Subcutaneous adipose tissue (tissue), 4 donors: ENCODE measurements around the gene LLGL2. TPM values are rescaled to one million over a fixed set of nuclear protein-coding genes. Genes with fewer than 3 reads are reported as not detected.

Experiments used
- total RNA-seq, 4 donors: library from RNA; depleted of rRNA; stranded (reverse); fragments of >200 nt; gene quantifications; one replicate each; pipeline ENCODE4 v1.1.0, GENCODE V29; 2016
- TF ChIP-seq, protein P1 (sequence below): fragments of 450-650 bp; IDR thresholded peaks from one replicate; pipeline ENCODE4 v1.5.1; 2016; ENCODE audit warnings: low read depth, mild to moderate bottlenecking, control low read depth, antibody characterized with exemption, moderate library complexity

Gene LLGL2
- total RNA-seq, 4 donors from 2014 or later: 2.0 to 7.3 (median 3.5) TPM

DNA sequence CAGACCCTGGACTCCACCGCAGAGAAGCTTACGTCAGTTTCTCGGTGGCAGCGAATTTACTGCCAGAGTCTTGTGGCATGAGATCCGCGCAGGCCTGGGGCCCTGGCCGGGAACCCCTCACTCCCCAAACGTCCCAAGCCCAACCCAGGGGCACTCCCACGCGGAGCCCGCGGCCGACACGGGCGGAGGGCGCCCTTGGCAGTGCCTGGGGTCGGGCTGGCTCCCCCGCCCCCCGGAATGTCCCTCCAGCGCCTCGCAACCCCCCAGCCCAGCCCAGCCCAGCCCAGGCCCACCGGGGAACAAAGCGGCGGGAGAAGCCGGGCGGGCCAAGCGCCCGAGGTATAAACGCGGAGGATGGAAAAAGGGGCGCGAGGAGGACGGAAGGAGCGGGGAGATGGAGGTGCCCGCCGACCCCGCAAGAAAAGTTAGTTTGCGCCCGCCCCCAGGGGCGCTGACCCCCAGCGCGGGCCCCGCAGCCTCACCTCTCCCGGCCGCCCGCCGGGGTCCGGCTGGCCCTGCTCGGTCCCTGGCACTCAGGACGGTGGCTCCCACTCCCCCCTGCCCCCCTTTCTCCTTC, 10.5 kb upstream of the LLGL2 start:
- TF ChIP-seq, protein P1, sequence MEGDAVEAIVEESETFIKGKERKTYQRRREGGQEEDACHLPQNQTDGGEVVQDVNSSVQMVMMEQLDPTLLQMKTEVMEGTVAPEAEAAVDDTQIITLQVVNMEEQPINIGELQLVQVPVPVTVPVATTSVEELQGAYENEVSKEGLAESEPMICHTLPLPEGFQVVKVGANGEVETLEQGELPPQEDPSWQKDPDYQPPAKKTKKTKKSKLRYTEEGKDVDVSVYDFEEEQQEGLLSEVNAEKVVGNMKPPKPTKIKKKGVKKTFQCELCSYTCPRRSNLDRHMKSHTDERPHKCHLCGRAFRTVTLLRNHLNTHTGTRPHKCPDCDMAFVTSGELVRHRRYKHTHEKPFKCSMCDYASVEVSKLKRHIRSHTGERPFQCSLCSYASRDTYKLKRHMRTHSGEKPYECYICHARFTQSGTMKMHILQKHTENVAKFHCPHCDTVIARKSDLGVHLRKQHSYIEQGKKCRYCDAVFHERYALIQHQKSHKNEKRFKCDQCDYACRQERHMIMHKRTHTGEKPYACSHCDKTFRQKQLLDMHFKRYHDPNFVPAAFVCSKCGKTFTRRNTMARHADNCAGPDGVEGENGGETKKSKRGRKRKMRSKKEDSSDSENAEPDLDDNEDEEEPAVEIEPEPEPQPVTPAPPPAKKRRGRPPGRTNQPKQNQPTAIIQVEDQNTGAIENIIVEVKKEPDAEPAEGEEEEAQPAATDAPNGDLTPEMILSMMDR: no peak

- TF ChIP-seq, protein P1: no peak
These were observed 9.8 kb upstream of the LLGL2 start, which contains the start of gene CASKIN2 for GRCh38 chr17:75515496-75516254. TSS of gene CASKIN2 (minus strand) at chr17:75515537. CDS start at chr17:75513804, 1,733 bp downstream.

GRCh38 chr17:75516255-75516618, 9.3 kb upstream of the LLGL2 start, which contains the start of gene TSEN54:
TSS of gene TSEN54 (plus strand) at chr17:75516528. CDS start at chr17:75516561, 33 bp downstream.
- TF ChIP-seq, protein P1: no peak

DNA sequence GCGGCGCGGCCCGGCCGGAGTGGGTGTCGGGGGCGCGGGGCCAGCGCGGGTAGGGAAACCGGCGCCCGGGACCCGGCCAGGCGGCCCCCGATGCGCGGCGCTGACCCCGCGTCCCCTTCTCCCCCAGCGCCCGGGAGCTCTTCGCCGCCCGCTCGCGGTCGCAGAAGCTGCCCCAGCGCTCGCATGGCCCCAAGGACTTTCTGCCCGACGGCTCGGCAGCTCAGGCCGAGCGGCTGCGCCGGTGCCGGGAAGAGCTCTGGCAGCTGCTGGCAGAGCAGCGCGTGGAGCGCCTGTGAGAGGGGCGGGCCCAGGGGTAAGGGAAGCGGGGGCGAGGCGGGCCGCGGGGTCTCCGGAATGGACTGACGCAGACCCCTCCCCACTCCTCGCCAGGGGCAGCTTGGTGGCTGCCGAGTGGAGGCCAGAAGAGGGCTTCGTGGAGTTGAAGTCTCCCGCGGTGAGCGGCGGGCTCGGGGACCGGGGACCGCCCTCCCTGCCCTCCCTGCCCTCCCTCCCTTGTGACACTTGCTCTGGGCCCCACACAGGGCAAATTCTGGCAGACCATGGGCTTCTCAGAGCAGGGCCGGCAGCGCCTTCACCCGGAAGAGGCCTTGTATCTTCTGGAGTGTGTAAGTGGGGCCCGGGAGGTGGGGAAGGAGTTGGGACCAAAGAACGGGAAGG, 8.7 kb upstream of the LLGL2 start:
- TF ChIP-seq, protein P1: no peak

- TF ChIP-seq, protein P1: no peak
These were observed 8.1 kb upstream of the LLGL2 start for GRCh38 chr17:75517297-75517865.

GRCh38 chr17:75518201-75518600, 7.3 kb upstream of the LLGL2 start:
- TF ChIP-seq, protein P1: no peak

DNA sequence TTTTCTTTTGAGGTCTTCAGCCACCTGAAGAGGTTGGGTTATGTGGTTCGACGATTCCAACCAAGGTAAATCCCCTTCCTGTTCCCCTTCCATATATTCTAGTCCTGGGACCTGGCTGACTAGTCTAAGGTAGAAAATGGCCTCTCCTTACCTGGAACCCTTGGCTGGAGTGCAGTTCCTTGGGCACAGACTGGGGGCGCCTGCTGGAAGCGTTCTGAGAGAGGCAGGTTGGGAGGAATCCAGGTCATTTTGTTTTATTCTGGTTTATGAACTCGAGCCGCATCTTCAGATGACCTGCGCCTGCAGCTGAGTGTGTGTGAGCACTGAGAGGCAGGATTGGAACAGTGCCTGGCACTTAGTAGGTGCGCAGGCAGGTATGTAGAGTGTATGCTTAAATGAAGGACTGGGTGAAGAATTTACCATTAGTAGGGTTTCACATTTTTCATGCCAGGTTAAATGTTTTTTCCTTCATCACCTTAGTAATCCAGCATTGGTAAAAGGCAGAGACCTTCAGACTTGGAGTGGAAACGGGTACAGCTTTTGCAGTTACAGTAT, 6.4 kb upstream of the LLGL2 start:
- TF ChIP-seq, protein P1: no peak
